GM12864 (cell line): Measurements from ENCODE around the gene SNRNP25.
A peak's percentile ranks its signal among the peaks of the same experiment; 100 is the strongest.

Source experiments
- DNase-seq: peaks from one replicate; pipeline ENCODE4 v3.0.0-alpha.2; 2011; ENCODE audit warnings: low read depth
- H3K4me3 ChIP-seq: 2 replicates; pipeline ENCODE4 v1.5.1; 2011; ENCODE audit warnings: mild to moderate bottlenecking, low read depth, low read length, control low read depth
- CTCF ChIP-seq: IDR thresholded peaks from 2 replicates; pipeline ENCODE4 v1.5.1; 2011; ENCODE audit warnings: low read depth, mild to moderate bottlenecking, moderate library complexity, low read length, control low read depth, inconsistent platforms; ENCODE audit errors: missing control alignments

SNRNP25 gene

GRCh38 chr16:72561-73548 lies 19.2 kb downstream of the SNRNP25 start, which contains the start of gene RHBDF1:
TSS of gene RHBDF1 (minus strand) at chr16:72631. CDS start at chr16:65015, 7,616 bp downstream.
- no peak for DNase-seq
- H3K4me3 ChIP-seq = peak within 1 kb of the TSS; percentile 47
- TF ChIP-seq CTCF = no peak

DNA sequence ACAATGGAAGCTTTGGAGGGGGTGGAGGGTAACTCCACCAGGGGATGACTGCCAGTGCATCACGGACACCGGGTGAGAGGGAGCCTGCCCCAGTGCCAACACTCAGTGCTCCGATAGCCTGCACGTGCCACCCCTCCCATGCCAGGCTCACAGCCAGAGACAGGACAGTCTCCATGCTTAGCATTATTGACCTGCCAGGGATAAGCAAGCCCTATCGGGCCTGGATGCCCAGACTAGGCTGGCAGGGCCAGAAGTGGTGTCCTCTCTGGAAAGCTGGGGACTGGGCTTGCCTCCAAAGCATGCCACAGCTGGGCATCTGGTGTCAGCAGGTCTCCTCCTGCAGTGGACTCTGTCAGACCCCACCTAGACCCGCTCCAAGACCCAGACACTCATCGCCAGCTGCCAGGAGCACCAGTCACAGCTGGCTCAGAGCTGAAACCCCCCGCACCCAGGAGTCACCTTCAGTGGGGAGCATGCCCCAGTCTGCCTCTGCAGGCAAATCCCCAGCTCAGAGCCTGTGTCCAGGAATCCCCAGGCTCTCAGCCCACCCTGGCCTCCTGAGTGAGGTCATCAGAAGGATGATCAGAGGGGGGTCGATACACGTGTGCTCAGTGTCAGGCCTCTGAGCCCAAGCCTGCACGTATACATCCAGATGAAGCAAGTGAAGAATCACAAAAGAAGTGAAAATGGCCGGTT lies 20.6 kb downstream of the SNRNP25 start:
- H3K4me3 ChIP-seq = no peak overlapping the region
- TF ChIP-seq CTCF = no peak
- no peak for DNase-seq

DNA sequence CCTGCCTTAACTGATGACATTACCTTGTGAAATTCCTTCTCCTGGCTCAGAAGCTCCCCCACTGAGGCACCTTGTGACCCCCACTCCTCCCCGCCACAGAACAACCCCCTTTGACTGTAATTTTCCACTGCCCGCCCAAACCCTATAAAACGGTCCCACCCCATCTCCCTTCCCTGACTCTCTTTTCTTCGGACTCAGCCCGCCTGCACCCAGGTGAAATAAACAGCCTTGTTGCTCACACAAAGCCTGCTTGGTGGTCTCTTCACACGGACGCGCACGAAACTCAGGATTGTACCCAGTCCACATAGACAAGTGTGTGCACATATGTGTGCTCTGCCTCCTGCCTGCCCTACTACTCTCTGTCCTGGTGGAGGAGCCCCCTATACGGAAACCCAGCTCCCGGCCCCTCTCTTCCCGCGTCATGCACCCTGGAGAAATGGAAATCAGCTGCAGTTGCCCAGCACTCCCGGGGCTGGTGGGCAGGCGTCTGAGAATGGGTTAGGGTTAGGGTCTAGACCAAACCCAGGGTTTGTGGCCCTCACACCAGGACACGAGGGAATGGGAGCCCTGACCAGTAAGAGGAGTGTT lies 21.2 kb downstream of the SNRNP25 start:
- DNase-seq = no peak

GRCh38 chr16:75580-76501 lies 22.2 kb downstream of the SNRNP25 start:
- H3K4me3 ChIP-seq = no peak overlapping the region
- DNase-seq = no peak
- no peak for TF ChIP-seq CTCF

More for the DNA sequence above, 21.2 kb downstream of the SNRNP25 start:
- no peak overlapping the region for H3K4me3 ChIP-seq
- TF ChIP-seq CTCF = no peak

- peak overlapping the region; percentile 99 for H3K4me3 ChIP-seq
- no peak for DNase-seq
- no peak for TF ChIP-seq CTCF
Measured at GRCh38 chr16:76535-77272, 23.1 kb downstream of the SNRNP25 start.

- no peak for TF ChIP-seq CTCF
- DNase-seq = no peak
- H3K4me3 ChIP-seq = peak overlapping the region; percentile 99
Measured at GRCh38 chr16:77273-77806, 23.7 kb downstream of the SNRNP25 start.
